GM04503 (cell line): Measurements from ENCODE around the gene HS6ST1.

Experiments used
- DNase-seq: peaks from one replicate; pipeline ENCODE4 v3.0.0-alpha.2; 2012; ENCODE audit warnings: low read depth

HS6ST1 gene

DNA sequence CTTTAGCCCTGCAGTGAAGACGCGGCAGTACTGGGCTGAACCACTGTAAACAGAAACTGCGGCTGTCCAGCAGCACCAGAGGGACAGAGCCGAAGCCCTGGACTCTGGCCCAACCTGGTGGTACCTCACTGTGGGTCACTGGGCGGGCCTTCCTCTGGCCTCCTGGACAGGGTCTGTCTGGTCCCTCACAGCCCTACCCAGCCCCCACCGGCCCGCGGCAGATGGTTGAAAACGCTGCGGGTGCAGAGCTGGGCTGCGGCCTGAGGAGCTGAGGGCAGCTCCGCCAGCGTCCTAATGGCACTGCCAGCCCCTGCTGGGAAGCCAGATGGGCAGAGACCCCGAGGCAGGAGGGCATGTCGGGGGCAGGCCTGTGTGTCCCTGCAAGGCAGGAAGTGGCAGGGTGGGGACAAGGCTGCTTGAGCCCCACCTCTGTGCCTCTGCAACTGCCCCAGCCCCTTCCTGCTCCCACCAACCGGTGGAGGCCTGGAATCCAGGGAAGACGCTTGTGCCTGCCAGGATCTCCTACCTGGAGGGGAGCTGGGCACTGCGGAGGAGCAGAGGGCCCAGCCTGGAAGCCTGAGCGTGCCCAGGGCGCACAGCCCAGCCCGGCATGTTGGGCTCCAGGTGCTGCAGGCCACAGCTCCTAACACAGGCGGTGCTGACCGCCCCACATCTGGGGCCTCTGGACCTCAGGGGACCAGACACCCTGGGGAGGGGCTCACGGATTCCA, 36.3 kb downstream of the HS6ST1 start:
- DNase-seq = no peak

- no peak for DNase-seq
Measured at GRCh38 chr2:128281852-128282245, 36.8 kb downstream of the HS6ST1 start.

DNA sequence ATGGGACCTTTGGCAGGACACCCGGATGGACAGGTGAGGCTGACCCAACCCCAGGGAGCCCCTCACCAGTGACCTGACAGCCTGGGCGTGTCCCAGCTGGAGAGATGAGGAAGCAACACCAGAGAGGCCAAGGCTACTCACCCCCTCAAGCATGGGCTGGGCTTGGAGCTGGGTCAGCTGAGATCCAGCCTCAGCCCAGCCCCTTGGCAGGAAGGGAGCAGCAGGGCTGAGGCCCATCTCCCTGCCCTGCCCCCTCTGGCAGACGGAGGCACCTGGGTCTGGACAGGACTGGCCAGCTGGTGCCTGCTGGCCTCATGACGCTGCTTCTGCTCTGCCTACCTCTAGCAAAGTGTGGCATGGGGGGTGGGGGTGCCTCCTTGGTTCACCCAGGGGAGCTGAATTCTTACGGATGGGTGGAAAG, 37.8 kb downstream of the HS6ST1 start:
- DNase-seq = no peak

GRCh38 chr2:128280158-128280871, 38.4 kb downstream of the HS6ST1 start:
- no peak for DNase-seq

GRCh38 chr2:128279786-128280157, 38.9 kb downstream of the HS6ST1 start:
- no peak for DNase-seq

DNA sequence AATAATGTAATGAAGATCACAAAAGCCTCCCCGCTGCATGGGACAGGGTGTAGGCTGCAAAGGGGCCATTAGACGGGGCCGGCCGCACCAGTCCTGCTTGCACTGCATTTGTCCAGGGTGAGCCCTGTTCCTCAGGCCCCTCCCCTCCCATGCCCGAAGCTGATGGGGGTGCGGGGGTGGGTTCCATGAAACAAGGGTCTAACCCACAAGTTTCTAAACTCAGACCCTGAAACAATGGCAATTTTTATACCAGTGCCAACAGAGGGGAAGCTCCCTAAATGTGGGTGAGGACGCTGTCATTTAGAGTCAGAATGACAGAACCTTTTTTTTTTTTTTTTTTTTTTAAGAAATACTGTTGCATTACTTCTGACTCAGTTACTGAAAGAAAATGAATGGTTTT, 39.7 kb downstream of the HS6ST1 start:
- DNase-seq = no peak

DNA sequence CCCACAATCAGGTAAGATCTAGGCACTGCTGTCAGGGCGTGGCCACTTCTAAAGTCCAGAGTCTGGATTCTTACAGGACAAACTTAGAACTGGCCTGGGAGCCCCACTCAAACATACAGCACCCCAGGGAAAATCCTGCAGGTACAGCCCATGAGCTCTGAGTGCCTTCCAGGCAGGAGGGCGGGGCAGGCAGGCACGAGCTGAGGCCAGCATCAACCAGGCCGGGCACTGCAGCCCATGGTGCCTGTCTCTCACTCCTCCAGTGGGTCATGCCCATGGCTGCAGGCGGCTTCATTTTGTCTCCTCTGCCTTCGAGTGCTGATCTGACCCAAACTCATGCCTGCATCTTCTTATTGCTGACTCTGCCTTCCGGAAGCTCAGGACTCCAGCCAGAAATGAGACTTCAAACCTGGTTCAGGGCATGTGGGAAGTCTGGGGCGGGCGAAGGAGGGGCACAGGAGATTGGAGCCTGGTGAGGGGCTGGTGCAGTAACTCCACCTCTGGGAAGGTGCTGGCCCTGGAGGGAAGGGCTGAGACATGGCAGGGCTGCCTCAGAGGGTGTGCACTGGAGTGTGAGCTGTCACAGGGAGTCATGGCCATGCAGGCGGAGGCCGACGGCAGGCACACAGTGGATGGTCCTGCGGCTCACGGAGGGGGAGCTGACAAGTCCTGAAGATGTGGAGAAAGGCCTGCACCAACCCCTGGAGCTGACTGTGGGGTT, 40.5 kb downstream of the HS6ST1 start:
- no peak for DNase-seq

GRCh38 chr2:128276878-128277675, 41.6 kb downstream of the HS6ST1 start:
- no peak for DNase-seq

DNA sequence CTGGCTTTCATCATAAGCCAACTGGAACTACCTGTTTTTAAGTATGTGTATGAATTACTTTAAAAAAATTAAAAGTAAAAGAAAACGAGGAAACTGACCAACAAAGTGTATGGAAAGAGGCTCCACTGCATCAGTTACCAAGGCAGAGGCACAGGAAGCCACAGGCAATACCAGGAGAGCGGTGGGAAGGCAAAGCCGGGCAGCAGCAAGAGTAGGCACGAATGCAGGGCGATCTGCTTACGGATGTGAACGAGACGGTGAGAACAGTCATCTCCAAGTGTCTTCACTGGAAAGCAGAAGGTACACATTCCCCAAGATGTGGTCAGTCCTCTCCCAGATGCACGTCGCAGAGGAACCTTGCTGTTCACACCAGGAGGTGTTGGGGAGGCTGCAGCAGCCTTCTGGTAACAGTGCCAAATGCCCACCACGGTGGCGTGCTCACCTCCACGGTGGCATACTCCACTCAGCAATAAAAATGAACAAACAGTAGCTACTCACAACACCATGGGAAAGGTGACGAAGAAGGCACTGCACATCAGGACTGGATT, 43.1 kb downstream of the HS6ST1 start:
- no peak for DNase-seq

- no peak for DNase-seq
Measured at GRCh38 chr2:128274218-128274617, 44.5 kb downstream of the HS6ST1 start.

DNA sequence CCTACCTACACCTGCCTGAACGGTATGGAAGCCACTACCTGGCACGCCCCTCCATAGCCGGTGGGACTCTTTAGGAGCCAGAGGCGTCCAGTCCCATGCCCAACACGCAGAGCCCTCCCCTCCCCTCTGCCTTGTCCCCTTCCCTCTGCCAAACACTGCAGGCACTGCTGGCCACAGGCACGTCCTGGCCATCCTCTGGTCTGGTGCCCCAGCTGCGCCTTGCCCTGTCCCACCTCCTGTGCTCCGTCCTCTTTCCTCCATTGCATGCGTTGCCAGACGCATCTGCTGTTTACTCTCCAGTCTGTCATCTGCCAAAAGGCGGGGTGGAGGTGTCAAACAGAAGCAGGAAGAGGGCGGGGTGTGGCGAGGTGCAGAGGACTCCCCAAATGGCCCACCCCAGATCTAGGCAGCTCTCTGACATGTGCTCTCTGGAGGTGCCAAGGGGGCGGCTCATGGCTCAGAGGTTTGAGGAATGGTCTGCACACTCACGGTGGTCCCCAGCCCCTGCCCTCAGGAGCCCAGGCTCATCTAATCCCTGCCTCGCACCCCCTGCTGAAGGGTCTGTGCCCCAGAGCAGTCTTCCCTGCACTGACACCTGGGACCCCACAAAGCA, 45.1 kb downstream of the HS6ST1 start:
- no peak for DNase-seq

- DNase-seq = no peak
Measured at GRCh38 chr2:128272601-128273468, 45.8 kb downstream of the HS6ST1 start.

DNA sequence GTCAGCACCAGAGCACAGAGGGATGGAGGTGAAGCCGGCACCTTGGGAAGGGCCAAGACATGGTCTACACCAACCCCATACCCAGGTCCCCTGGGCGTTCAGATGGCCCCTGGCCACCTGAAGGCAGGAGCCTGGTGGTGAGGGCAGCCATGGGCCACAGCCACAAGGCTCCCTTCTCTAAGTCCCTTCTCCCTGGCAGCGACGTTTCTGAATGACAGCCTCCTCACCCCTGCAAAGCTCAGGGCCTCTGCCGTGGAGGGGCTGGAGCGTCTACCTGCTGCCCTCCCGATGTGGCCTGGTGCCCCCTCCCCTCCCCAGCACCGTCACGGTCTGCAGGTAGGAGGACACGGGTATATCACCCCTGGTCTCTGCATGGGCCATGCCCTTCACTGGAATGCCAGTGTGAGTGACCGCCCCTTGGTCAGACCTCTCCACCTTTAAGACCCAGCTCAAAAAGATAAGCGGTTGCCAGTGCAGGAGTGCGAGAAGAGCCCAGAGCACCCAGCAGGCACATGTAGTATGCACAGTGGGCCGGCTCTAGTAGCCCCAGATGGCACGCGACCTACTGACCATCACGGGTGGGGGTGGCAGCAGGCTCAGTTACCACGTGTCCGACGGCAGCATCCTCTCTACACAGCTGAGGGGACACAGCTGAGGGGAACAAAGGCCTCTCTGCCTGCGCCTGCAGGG, 46.6 kb downstream of the HS6ST1 start:
- DNase-seq = no peak

GRCh38 chr2:128271597-128271910, 47.1 kb downstream of the HS6ST1 start:
- no peak for DNase-seq

DNA sequence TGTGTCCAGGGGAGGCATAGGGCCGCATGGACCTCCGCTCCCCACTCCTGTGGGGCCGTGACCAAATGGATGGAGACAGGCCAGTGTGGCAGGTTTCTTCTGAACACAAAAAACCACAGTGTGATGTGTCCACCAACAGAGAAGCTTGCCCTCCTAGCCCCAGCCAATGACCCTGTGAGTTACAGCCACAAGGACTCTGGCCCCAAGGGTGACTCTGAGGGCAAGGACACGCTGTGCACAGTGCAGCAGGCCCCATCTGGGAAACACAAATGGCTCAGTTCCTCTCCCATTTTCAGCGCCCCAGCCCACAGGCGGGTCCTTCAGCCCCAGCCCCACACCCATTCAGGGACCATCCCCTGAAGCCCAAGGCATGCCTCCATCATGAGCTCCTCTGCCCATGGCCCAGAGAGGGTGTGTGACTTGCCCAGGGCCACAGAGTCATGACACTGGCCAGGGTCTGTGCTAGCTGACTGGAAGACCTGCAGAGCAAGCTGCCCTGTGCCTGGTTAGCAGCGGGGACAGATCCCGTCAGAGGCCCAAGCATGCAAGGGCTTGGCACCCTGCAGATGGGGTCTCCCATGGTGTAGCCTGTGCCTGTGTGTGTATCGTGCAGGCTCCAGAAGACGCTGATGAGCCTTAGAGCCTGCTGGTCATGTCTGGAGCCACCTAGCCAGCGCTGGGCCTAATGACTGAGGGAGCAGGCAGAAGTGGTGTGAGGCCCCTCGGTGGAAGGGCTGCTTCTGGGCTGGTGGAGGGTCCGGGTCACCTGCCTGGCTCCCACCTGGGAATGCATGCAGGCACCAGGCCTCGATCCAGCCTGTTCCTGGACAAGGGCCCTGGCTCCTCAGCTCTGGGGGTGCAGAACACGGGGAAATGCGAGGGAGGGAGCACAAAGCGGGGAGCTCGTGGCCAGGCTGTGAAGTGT, 47.7 kb downstream of the HS6ST1 start:
- no peak for DNase-seq

DNA sequence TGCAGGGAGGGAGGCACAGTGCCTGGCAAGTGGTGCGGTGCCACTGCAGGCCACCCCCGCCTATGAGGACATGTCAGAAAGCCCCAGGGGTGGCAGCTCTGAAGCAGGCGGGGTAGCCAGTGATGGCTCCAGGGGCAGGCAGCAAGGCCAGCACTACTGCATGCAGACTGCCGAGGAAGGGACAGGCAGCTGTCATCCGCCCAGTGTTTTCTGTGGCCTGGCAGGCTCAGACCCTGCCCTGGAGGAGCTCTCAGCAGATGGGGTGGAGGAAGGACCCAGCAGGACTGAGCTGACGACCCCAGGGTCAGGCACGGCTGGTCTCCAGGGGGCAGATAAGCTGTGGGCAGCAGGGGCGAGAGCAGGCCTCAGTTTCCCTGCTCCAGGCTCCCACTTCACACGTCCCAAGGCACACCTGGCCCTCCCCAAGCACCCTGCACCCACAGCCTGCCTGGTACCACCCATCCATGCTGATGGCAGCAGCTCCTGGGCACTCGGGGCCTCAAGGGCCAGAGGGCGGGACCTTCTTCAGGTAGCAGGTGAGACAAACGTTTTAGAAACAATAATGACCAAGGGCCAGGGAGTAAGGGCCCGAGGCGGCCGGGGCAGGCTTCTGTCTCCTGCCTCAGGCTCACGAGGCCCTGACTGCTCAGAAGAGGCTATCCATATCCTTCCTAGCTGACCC, 48.5 kb downstream of the HS6ST1 start:
- no peak for DNase-seq

DNA sequence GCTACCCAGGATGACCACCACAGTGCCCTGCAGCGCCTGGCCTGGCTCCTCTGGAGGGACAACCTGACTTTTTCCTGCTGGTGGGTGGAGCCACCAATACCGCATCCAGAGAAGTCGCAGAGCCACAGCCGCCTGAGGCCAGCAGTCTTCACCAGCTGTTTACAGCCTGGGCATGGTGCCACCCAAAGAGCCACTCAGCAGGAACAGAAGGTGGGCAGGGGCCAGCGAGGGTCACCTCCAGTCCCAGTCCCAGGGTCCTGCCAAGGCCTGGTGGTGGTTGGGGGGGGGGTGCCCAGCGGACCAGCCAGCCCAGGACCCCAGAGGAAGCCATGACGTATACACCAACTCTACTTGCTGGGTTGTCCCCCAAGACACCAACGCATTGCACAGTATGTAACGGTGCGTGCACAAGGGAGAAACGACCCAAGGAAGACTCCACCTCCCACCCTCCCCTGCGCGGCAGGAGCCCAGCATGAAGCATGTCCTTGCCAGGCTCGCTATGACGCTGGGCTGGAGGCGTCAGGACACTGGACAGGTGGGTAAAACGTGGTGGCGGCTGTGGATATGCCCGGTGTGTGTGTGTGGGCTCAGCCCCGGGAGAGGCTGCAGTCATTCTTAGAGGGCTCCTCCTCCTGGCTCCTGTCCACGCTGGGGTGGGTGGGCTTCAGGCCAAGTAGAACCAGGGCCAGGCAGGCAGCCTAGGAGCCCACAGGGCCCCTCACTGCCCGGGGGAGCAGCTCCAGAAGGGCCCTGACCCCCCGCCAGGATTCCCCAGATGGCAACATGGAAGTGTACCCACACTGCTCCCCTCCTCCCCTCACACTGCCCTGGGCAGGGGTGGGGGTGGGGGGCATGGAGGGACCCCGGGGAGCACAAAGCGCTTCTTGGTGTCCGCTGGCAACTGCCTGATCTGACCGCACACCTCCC, 49.3 kb downstream of the HS6ST1 start:
- DNase-seq = no peak
